Stimulated activated naive CD8-positive, alpha-beta T cell treated with anti-CD3 and anti-CD28 coated beads, Interleukin-15, amount 100 ng/mL, for 72 hours (primary cell): ENCODE data around the gene TXLNB.

Source experiments
- ATAC-seq: fragments of 150-1000 bp; cut with Tn5 transposase; 2 replicates; pipeline ENCODE4 v1.10.0; 2021; ENCODE audit warnings: mild to moderate bottlenecking, moderate library complexity
- DNase-seq, 2 donors: peaks; one replicate each; pipeline ENCODE4 v3.0.0; 2021 to 2022
- H3K27ac Mint-ChIP-seq, 2 donors: one replicate each; pipeline ENCODE4 v1.8.0; 2022; ENCODE audit warnings: mild to moderate bottlenecking in 2 of 2, mixed read lengths in 2 of 2, moderate library complexity in 2 of 2
- H3K27me3 Mint-ChIP-seq: one replicate; pipeline ENCODE4 v1.8.0; 2022; ENCODE audit warnings: mixed read lengths
- H3K4me1 Mint-ChIP-seq: one replicate; pipeline ENCODE4 v1.8.0; 2022; ENCODE audit warnings: mild to moderate bottlenecking, mixed read lengths
- H3K4me3 Mint-ChIP-seq, 2 donors: one replicate each; pipeline ENCODE4 v1.8.0; 2022; ENCODE audit warnings: mild to moderate bottlenecking in 2 of 2, mixed read lengths in 2 of 2, moderate library complexity in 1 of 2
- H3K9me3 Mint-ChIP-seq, 2 donors: one replicate each; pipeline ENCODE4 v1.8.0; 2022; ENCODE audit warnings: mixed read lengths in 2 of 2

Gene TXLNB

DNA sequence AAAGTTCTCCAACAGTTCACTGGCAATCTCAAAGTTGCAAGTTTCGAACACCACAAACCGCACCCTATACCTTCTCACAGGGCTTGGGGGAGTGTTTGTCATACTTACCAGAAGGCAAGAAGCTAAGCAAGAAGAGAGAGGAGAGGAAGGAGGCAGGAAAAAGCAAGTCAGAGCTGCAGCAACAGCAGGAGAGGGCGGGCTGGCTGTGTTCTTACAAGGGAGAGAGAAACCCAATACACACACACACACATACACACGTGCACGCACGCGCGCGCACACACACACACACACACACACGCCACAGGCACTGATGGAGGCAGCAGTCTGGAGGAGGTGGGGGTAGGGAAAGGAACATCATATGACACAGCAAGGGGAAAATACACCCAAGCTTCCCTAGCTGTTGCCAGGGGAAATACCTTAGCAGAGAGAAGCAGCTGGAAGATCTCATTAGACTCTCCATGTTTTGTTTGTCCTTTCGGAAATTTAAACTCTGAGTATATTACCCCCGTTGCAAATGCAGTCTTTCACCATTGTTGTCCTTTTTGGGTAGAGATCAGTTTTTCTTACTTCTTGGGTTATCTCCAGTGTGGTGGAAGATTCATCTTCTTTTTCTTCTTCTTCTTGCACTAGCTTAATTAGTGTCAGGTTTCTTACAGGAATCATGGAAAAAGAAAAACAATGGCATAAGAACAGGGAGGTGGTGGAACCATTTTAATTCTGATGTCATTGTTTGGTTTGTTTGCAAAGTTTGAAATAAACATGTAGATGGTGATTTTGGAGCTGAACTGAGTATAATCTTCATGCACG is at the start of gene TXLNB:
TXLNB (minus strand) TSS at position 186 of the 807 bp plus-strand sequence. CDS start 3,099 bp downstream, outside the sequence.
- ATAC-seq (peak; percentile 97), DNase-seq (peak; percentile 71 to 87)
- Mint-ChIP-seq H3K9me3 (no peaks in the 10 kb centered on the region), H3K27me3 (no peaks in the 10 kb centered on the region), H3K4me1 (peaks cover 66% of the 10 kb centered on the region), H3K27ac (peak within 1 kb of the TSS; percentile 78 to 95), H3K4me3 (peak within 1 kb of the TSS; percentile 72 to 88)

GRCh38 chr6:139341060-139341459 is 49.3 kb upstream of the TXLNB start:
- no peak for ATAC-seq
- Mint-ChIP-seq H3K4me1 (peaks cover 28% of the 10 kb centered on the region), H3K27me3 (no peaks in the 10 kb centered on the region), H3K9me3 (peaks cover 0 to 6% of the 10 kb centered on the region in 2 donors), H3K4me3 (no peak overlapping the region), H3K27ac (no peak overlapping the region)
- no peak for DNase-seq

- ATAC-seq, result no peak
- H3K4me1 Mint-ChIP-seq, result peaks cover 14% of the 10 kb centered on the region
- H3K27me3 Mint-ChIP-seq, result no peaks in the 10 kb centered on the region
- peaks cover 0 to 6% of the 10 kb centered on the region in 2 donors for H3K9me3 Mint-ChIP-seq
- DNase-seq, result no peak
- no peak overlapping the region for H3K4me3 Mint-ChIP-seq
- no peak overlapping the region for H3K27ac Mint-ChIP-seq
Observed at GRCh38 chr6:139338795-139339194, 47.0 kb upstream of the TXLNB start.

DNA sequence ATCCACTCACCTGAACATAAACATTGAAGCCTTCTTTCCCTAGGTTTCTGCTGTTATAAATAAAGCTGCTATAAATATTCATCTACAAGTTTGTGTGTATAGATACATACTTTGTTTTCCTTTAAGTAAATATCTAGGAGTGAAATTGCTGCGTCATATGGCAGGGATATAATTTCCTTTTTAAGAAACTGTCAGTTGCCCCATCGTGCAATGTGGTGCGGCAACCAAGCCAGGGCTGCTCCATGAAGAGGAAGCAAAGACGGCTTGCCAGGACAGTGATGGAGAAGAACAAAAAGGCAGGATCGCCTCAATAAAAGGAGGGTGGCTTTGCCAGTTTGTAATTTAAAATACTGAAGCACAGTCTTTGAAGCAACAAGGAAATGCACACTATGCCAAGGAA is 46.0 kb upstream of the TXLNB start:
- no peak for ATAC-seq
- no peaks in the 10 kb centered on the region for H3K27me3 Mint-ChIP-seq
- no peak overlapping the region for H3K4me3 Mint-ChIP-seq
- H3K27ac Mint-ChIP-seq, result no peak overlapping the region
- no peak for DNase-seq
- H3K9me3 Mint-ChIP-seq, result peaks cover 0 to 6% of the 10 kb centered on the region in 2 donors
- H3K4me1 Mint-ChIP-seq, result peaks cover 5% of the 10 kb centered on the region

GRCh38 chr6:139337001-139337400 is 45.2 kb upstream of the TXLNB start:
- DNase-seq, result no peak
- Mint-ChIP-seq H3K27ac (no peak overlapping the region), H3K4me3 (no peak overlapping the region), H3K4me1 (no peaks in the 10 kb centered on the region), H3K9me3 (peaks cover 0 to 6% of the 10 kb centered on the region in 2 donors), H3K27me3 (no peaks in the 10 kb centered on the region)
- no peak for ATAC-seq

DNA sequence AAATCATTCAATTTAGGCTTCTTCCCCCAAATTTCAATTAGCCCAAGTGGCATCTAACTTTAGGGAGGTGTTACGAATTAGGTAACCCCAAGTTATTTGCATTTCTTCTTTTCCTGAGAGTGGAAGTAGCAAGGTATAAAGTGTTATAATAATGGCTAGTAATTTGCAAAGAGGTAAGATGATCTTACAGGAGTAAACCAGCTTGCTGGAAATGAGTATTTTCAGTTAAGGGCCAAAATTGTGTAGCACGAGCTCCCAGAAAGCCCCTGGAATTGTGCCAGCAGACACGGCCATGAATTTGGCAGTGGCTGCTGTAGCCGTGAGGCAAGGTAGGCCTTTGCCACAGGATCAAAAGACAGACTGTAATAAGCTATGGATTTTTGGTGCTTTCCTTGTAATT is 44.7 kb upstream of the TXLNB start:
- DNase-seq (no peak), ATAC-seq (no peak)
- Mint-ChIP-seq H3K9me3 (peaks cover 0 to 6% of the 10 kb centered on the region in 2 donors), H3K4me1 (no peaks in the 10 kb centered on the region), H3K27ac (no peak overlapping the region), H3K27me3 (no peaks in the 10 kb centered on the region), H3K4me3 (no peak overlapping the region)

- no peak for DNase-seq
- no peak overlapping the region for H3K27ac Mint-ChIP-seq
Observed at GRCh38 chr6:139335447-139336210, 43.8 kb upstream of the TXLNB start.

DNA sequence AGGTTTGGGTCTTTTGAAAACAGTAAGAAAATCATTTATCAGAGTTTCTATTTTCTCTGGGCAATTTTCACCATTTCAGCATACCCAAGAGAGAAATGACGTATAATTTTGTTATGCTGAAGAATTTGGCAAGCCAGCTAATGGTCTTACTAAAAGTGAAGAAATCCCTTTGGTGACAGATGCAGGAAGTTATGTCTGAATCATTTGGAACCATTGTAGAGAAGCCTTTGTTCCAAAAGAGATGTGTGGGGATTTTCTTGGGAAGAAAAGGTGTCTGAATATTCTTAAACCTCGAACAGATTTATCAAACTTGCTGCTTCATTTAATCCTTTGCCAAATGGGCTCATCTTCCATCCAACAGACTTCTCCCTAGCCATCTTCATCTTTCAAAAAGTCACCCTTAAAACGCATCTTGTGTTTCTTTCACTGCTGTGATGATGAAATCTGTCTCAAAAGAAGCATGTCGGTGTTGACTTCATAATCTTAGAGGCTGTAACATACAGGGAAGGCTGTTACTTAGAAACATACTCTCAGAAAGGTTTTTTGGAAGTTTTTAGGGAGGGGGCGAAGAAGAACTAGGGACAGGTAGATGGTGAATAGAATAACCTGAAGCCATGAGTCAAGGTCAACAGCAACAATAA is 43.1 kb upstream of the TXLNB start:
- DNase-seq, result no peak
- H3K27ac Mint-ChIP-seq, result no peak overlapping the region

More at GRCh38 chr6:139335447-139336210, 43.8 kb upstream of the TXLNB start:
- H3K27me3 Mint-ChIP-seq, result no peaks in the 10 kb centered on the region
- no peak for ATAC-seq
- no peaks in the 10 kb centered on the region for H3K9me3 Mint-ChIP-seq
- H3K4me1 Mint-ChIP-seq, result no peaks in the 10 kb centered on the region
- no peak overlapping the region for H3K4me3 Mint-ChIP-seq

DNA sequence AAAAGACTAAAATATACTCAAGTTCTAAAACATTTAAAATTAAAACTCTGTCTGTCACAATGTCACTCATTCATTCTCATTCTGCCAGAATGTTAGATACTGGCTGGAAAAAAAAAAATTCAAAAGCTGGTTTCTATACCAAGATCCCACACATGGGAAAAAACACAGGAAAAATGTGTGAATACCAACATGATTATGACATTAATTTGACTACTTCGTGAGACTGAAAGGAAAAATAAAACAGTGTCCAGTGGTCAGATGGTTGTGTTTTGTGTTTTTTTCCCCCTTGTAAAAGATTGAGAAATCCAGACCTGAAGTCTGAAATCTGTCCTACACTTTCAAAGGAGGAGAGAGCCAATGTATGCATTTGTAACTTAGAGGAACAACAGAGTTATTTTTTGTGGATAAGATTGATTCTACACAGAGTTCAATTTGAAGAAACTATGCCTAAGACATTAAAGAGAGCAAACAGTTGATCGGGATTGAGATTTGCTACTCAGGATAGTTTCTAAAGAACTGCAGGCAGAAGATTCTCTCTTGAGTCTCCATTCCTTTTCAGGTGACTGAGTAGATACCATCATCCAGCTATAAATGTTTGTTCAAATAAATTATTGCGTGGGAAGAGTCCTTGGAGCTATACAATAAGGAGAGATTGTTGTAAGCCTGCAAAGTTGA is 39.2 kb upstream of the TXLNB start:
- no peak for DNase-seq

More for the DNA sequence above, 43.1 kb upstream of the TXLNB start:
- no peaks in the 10 kb centered on the region for H3K4me1 Mint-ChIP-seq
- H3K4me3 Mint-ChIP-seq, result no peak overlapping the region
- no peaks in the 10 kb centered on the region for H3K9me3 Mint-ChIP-seq
- H3K27me3 Mint-ChIP-seq, result no peaks in the 10 kb centered on the region
- no peak for ATAC-seq

GRCh38 chr6:139330306-139330705 is 38.5 kb upstream of the TXLNB start:
- no peak for ATAC-seq
- Mint-ChIP-seq H3K9me3 (no peaks in the 10 kb centered on the region), H3K4me3 (no peak overlapping the region), H3K27me3 (no peaks in the 10 kb centered on the region), H3K4me1 (peaks cover 18% of the 10 kb centered on the region), H3K27ac (peak overlapping the region in 1 of 2 donors; percentile 19)
- DNase-seq, result no peak

More for the DNA sequence above, 39.2 kb upstream of the TXLNB start:
- Mint-ChIP-seq H3K27ac (no peak overlapping the region), H3K4me3 (no peak overlapping the region), H3K9me3 (no peaks in the 10 kb centered on the region), H3K4me1 (peaks cover 13% of the 10 kb centered on the region), H3K27me3 (no peaks in the 10 kb centered on the region)
- no peak for ATAC-seq

DNA sequence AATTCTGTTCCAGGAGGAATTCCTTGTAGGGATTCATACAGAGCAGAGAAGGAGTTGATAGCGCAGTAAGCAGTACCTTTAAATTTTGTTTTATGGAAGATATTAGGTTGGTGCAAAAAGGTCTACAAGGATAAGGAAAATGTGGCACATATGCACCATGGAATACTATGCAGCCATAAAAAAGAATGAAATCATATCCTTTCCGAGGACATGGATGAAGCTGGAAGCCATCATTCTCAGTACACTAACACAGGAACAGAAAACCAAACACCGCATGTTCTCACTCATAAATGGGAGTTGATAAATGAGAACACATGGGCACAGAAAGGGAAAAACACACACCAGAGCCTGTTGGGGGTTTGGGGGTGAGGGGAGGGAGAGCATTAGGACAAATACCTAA is 37.4 kb upstream of the TXLNB start:
- DNase-seq (no peak), ATAC-seq (no peak)
- Mint-ChIP-seq H3K4me1 (peaks cover 22% of the 10 kb centered on the region), H3K27me3 (no peaks in the 10 kb centered on the region), H3K4me3 (no peak overlapping the region), H3K27ac (no peak overlapping the region), H3K9me3 (no peaks in the 10 kb centered on the region)

GRCh38 chr6:139327038-139327437 is 35.2 kb upstream of the TXLNB start:
- ATAC-seq (no peak), DNase-seq (no peak)
- peaks cover 11 to 17% of the 10 kb centered on the region in 2 donors for H3K9me3 Mint-ChIP-seq
- no peak overlapping the region for H3K27ac Mint-ChIP-seq
- H3K4me3 Mint-ChIP-seq, result no peak overlapping the region
- no peaks in the 10 kb centered on the region for H3K27me3 Mint-ChIP-seq
- peaks cover 41% of the 10 kb centered on the region for H3K4me1 Mint-ChIP-seq

DNA sequence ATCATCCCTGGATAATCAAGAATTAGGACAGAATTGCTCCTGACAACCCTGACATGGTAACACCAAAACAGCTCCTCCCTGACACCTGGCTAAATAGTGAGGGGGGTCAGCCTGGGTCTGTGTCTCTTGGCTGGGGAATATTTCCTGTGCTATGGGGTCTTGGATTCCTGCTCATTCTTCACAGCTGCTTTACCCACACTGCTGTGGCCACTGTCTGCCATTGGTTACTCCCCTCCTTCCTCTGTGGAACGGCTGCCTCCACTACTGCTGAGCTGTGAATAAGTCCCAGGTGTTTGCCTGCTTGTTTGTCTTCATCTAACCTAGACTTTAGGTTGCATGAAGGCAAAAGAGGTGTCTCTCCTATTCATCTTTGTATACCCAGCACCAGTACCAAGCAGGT is 33.9 kb upstream of the TXLNB start:
- Mint-ChIP-seq H3K9me3 (peaks cover 12 to 17% of the 10 kb centered on the region in 2 donors), H3K27ac (peak overlapping the region in 1 of 2 donors; percentile 30), H3K27me3 (no peaks in the 10 kb centered on the region), H3K4me1 (peaks cover 41% of the 10 kb centered on the region), H3K4me3 (no peak overlapping the region)
- DNase-seq (no peak), ATAC-seq (no peak)

DNA sequence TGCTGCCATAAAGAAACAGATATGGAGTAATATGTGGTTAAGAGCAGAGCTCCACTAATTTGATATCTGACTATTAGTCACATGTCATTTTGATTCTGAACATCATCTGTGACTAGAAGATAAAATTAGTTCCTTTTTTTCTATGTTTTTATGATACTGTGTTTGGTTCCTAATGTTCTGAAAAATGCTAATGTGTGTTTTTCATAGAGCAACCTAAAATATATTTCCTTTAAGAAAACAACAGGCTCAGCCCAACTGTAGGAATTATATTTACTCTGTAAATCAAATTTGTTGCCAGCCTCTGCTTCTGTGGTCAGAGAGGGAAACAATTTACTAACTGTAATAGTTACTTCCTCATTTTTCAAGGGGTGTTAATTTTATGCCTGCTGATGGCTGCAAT is 33.3 kb upstream of the TXLNB start:
- H3K27me3 Mint-ChIP-seq, result no peaks in the 10 kb centered on the region
- DNase-seq, result no peak
- H3K9me3 Mint-ChIP-seq, result peaks cover 12 to 17% of the 10 kb centered on the region in 2 donors
- H3K27ac Mint-ChIP-seq, result no peak overlapping the region
- ATAC-seq, result no peak
- no peak overlapping the region for H3K4me3 Mint-ChIP-seq
- H3K4me1 Mint-ChIP-seq, result peaks cover 41% of the 10 kb centered on the region

GRCh38 chr6:139324301-139324555 is 32.4 kb upstream of the TXLNB start:
- Mint-ChIP-seq H3K27ac (peak overlapping the region in 1 of 2 donors; percentile 99), H3K9me3 (peaks cover 12 to 17% of the 10 kb centered on the region in 2 donors), H3K4me3 (peak overlapping the region; percentile 50 to 73), H3K27me3 (no peaks in the 10 kb centered on the region), H3K4me1 (peaks cover 37% of the 10 kb centered on the region)
- no peak for ATAC-seq
- no peak for DNase-seq
